GM19395 (cell line): ENCODE measurements around the gene SLC25A23.
A peak's percentile ranks its signal among the peaks of the same experiment; 100 is the strongest.

Source experiments
- ATAC-seq: cut with Tn5 transposase; IDR thresholded peaks from one replicate; pipeline ENCODE4 v1.9.1; 2021; ENCODE audit warnings: mild to moderate bottlenecking, moderate library complexity; ENCODE audit not compliant: unreplicated experiment

The SLC25A23 gene

DNA sequence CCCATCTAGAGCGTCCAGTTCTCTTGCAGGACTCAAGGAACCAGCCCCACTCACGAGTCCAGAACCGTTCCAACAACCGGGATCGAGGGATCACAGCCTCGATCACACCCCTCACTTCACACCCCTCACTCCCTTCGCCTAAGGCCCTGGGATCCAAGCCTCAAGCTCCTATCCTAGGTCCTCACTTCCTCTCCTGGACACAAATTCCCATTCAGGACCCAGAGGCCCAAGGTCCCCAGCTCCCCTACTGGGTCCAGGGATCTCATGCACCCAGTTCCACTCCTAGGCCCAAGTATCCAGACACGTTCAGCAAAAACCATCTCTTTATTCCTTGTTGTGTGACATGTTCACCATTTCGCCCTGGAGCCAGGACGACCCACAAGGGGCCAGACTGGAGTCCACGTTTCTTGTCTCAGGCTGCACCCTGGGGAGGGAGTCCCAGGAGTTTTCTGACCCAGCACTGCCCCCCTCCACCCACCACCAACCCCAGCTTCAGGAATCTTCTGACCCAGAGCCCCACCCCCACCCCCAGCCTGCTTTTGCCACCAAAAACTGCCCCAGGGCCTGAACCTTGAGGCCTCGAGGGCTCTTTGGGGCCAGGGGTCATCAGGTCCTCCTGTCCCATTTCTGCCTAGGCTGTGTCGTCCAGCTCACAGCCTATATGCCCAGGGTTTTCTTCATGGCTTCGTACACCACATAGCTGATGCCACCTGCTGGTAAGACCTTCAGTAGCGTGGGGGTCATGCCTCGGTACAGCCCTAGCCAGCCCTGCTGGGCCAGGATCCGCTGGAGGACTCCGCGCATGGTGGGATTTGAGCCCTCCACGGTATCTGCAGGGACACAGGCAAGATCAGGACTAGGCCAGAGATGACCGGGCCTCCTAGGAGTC is 33.6 kb downstream of the SLC25A23 start:
- ATAC-seq, result no peak

DNA sequence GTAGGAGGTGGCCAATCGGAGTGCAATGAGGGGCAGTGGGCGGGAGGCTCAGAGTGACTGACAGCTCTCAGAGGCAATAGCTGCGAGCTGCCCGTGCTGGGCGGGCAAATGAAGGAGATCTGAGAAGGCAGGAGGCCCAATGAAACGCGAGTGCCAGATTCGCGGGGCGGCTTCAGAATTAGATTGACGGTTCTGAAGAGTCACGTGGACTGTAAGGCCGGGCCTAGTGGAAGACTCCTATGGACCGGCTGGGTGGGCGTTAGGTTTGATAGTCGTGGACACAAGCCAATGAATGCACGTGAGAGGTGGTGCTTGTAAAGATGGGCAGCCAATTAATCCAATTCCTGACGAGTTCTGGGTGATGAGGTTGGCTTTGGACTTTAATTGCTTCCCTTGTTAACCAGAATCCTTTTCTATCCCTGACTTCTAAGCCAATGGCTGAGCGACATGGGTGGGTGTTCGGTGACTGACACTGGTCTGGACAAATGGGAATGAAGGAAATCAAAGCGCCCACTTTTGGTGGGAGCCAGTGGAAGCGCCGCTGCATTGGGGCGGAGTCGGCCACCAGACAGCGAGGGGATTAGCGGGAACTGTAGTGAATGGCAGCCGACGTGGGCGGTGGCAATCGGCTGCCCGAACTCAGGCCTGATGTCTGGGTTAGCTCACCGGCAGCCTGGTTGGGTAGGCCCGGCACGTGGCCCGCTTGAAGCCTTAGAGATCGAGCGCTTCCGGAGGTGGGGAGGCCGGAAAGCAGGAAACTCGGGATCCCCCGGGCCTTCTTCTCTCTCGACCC is 34.5 kb downstream of the SLC25A23 start:
- ATAC-seq, result peak; percentile 91

DNA sequence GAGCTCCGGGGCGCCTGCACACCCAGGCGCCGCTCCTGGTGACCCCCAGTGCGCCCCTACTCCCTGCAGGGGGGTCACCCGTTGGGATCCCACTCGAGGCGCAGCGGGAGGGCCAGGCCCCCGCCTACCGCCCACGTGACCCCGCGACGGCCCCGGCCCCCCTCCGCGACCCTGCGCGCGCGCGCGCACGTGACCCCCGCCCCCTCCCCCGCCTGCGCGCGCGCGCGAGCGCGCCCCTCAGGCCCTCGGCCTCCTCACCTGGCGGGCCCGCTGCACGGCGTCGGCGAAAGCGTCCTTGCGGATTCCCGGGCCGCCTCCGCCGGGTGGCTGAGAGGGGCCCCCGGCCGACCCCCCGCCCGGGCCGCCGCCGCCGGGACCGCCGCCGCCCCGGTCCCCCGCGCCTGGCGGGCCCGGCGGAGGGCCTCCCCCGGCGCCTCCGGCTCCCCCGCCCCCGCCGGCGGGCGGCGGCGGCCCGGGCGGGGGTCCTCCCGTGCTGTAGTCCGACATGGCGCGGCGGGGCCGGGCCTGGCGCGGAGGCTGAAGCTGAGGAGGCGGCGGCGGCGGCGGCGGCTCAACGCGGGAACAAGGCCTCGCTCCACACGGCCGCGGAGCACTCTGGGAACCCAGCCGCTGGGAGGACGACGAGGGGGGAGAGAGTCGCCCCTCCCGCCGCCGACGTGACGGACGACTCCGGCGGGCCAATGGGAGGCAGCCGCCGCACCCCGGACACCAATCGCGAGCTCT is 35.2 kb downstream of the SLC25A23 start, which contains the start of gene KHSRP:
KHSRP (minus strand) TSS at position 617 of the 744 bp plus-strand sequence; CDS start at position 507, 110 bp downstream.
- no peak for ATAC-seq

DNA sequence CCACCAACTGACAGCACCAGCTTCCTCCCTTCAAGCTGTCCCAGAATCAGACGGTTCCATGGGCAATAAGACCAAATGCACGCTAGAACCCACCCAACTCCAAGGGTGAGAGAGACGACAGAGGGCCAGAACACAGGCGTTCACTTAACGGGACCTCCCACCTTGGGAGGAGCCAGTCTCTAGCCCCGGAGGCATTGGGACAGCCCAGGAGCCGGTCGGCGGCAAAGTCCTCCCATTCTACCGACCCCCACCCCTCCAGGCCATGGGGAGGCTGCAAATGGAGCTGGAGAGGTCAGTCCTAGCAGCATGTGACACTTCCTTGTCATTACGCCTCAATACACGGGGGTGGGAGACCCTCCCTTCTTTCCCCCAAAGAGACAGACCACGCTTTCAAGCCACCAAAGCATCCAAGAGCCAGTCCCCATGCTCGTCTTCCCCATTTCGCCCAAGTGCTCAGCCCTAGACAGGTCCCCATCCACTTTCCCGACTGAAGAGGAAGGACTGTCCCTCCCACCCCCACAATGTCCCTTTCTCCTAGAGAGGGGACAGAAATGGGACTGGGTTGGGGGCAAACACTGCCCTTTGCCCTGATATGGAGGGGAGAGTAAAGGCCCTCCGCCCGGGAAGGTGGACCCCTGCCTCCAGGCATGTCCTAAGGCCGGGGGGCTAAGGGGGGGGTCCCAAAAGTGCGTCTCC is 35.9 kb downstream of the SLC25A23 start:
- no peak for ATAC-seq

DNA sequence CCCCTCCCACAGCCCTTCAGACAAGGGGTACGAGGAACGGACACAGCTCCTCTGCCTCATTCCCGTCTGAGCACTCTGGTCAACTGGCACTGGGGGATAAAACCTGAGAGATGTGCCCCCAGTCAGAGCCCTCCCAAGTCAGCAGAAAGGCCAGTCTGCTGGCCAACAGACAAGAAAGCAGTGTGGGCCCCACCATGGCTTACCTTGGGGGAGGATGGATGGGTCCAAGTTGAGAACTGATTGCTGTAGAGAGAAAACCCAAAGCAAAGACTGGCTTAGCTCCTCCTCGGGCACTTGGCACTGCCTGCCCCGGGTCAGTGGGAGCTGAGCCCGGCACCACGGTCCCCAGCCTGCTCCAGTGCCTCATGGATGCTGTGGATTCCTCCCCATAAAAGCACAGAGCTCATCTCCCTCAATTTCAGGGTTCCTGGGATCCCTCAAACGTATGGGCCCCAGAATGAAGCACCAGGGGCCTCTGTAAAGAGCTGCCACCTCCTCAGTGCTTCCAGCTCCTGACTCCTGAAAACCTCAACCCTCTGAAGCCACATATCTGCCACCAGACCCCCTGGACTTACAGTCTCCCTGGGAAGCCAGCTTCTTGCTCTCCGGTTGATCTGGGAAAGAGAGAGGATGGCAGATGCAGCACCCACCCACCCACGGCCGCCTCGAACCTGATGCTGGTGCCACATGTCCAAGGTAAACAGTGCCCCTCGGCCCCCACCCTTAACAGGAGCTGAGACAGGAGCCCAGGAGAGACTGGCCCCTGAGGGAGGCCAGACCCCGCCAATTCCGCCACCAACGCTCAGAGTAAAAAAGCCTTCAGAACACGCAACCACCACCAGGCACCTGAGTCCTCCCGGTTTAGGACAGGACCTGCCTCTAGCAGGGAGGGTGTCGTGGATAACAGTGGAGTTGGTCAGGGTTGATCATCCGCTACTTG is 38.2 kb downstream of the SLC25A23 start:
- no peak for ATAC-seq

DNA sequence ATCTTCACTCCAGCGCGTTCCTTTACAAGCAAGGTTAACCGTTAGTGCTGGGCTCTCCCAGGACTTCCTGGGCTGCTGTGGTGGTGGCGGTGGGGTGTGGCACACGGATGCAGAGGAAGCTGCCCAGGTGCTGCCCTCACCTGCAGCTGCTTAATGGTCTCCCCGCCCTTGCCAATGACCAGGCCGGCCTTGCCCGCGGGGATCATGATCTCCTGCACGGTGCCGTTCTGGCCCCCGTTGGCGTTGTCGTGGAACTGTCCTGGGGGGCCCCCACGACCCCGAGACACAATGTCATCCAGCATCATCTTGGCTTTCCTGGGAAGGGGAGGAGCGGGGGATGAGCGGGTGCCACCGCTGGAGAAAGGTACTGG is 41.0 kb downstream of the SLC25A23 start:
- no peak for ATAC-seq

DNA sequence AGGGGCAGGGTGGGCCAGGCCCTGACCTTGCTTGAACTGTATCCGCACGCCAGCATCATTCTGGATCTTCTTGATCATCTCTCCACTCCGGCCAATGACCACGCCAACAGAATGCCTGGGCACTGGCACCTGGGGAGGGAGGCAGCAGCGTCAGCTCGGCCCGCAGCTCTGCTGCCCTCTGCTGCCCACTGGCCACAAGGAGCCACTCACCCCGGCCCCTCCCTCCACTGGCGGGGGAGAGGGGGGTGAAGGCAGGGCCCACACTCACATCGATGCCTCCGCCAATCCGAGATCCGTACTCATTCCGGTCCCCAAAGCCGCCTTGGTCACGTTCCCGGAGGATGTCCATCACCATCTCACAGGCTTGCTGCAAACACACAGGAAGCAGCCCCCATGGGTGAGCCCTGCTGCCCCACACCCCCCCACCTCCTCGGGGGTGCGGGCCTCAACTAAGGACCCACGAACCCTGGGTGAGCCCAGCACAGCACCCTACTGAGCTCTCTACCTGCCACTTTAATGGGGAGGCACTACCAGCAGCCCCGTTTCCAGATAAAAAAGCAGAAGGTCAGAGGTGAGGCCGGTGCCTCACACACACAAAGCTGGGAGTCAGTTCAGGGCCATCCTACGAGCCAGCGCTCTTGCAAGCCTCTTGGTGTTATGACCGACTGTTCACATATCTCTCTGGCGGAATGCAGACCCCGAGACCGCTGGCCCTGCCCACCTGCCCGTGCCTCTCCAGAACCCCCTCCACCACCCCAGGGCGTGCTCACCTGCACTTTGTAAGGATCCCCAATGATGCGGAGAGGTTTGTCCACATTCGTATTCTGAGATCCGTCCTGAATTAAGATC is 41.7 kb downstream of the SLC25A23 start:
- ATAC-seq, result no peak

DNA sequence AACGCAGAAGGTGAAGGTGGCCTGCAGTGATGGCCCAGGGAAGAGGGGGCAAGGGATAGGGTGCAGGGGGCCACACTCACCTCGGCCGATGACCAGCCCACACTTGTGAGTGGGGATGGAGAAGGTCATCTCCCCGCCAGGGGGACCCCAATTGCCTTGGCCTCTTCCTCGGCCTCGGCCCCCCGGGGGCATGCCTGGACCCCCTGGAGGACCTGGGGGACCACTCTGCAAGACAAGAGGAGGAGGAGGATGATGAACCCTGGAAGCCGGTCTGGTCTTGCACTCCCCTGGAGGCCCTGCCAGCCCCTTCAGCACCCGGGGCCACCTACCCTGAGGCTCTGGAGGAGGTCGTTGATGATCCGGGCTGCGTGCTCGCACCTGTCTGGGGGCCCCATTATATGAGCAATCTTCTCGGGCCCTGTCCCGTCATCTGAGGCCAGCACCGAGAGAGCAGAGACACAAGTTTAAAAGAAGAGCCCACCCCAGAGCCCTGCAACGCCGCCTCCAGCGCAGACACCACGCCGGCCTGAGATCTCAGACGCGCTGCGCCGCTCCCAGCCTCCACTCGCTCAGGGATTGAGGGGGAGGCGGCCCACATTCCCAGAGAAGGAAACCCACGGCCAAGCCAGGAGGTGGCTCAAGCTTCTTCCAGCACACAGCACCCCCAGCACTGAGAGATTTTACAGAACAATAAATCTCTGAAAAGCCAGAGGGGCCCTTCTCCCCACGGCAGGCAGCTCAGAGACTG is 42.8 kb downstream of the SLC25A23 start:
- ATAC-seq, result no peak

DNA sequence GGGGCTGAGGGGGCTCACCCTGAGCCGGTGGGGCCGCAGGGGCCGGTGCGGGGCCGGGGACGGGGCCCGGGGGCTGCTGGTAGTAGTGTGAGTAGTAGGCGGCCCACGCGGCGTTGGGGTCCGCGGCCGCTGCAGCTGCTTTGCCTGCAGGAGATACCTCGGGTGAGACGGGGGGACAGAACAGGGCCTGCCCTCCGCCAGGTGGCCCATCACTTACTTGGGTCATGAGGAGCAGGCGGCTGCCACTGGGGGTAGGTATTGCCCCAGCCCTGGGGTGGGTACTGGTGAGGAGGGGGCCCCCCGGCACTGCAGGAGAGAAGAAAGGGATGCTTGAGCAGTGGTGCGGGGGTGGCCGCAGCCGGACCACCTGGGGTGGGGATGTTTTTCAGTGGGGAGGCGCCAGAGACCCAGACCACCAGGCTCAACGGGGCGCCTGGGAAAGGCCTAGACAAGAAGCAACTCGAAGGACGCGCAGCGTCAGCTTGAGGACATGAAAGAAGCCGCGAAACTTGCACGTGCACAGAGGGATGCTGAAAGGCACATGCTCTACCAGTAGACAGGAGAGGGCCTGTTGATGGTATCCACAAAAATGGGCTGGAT is 43.9 kb downstream of the SLC25A23 start:
- no peak for ATAC-seq

DNA sequence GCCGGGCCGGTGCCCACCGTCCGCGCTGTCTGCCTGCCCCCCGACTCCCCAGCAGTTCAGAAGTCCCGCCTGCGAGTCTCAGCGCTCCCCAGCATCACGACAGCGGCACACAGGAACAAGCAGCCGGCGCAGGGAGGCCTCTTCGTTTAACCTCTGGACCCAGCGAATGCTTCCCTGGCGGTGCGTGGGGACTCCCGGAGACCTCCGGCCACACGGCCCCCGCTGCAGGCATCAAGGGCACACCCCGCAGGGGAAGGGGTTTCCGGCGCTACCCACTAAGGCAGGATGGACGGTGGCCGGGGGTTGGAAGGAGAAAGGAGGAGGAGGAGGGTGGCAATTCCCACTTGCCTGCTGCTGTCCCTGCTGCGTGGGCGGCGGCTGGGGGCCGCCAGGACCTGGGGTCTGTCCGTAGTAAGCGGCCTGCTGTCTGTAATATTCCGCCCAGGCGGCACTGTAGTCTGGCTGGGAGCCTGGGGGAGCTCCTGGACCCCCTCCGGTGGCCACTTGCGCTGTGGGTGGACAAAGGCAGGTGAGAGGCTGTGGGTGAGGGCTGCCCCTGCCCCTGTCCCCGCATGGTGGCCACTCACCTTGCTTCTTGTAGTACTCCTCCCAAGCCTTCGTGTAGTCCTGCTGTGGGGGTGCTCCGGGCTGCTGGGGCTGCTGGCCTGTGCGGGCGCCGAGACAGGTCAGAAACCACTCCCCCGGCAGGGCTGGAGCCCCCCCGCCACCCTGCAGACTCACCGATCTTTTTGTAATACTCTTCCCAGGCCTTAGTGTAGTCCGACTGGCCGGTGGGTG is 44.6 kb downstream of the SLC25A23 start:
- ATAC-seq, result no peak

DNA sequence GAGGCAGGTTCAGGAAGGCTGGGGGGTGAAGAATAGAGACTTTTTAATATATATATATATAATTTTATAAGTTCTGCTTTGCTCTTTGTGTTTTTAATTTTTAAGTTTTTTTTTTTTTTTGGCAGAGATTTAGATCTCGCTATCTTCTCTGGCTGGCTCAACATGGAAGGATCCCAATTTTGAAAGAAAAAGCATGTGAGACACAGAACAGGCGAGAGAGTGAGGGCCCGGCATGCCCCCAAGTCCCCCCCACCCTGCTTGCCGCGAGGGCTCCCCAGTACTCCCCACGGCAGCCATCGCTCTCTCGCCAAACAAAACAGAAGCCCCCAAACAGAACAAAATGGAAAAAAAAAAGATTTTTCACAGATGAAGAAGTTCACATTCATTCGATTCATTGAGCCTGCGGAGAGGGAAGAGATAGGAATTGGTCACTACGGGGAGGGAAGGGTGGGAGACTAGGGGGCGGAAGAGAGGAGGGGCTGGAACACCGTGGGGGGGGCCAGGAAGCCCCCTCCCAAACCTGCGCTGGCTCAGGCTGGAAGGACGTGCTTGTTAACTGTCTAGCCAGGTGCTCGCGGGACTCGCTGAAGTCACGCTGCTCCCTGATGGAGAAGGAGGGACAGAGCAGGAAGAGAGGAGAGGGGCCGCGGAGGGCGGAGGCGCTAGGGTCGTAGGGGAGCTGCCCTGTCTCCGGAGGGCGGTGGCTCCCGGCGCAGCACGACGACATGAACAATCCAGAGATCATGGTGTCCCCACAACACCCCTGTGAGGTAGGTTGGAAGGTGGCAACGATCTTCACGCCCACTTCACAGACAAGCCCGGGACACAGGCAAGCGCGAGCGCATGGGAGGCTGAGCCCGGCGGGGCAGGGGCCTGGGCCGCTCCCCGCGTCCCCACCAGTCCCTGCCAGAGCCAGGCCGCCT is 45.6 kb downstream of the SLC25A23 start:
- ATAC-seq, result no peak

DNA sequence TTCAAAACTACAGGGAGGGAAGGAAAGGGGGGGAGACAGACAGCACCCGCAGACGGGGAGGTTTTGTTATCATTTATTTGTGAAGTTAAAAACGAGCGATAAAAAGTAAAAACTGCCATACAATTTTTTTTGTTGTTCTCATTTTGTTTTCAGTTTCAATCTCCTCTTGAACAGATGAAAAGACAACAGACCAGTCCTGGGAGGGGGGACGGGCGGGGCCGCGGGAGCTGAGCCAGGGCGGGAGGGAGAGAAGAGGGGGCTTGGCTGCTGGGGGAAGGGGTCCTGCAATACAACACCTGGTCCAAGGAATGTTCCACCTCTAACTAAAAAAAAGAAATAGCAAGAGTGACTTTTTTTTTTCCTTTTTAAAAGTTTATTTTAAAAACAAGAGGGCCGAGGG is 46.3 kb downstream of the SLC25A23 start:
- no peak for ATAC-seq

DNA sequence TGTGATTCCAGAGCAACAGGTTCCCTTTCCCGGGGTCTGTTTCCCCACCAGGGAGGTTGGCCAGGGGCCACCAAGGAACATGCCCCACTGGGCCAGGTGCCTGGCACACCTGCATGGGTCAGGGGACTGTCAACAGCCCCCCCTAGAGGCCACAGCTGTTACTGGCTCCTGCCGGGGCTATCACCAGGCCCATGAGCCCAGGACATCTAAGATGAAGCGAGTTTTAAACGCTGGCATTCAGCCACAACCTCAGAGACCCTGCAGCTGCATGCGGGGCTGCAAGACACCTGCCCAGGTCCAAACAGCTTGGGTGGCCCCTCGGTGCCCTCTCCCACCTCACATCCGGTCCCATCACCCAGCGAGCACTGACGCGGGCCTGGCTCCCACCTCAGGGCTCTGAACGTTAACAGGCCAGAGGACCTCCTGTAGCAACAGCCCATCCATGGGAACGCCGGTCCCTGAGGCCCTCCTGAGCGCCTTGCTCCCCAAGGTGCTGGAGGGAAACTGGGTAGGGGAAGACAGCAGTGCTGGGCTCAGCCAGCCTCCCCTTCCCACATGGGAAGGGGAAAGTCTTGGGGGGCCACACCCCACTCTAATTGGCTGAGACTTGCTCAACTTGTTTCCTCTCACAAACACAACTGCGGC is 47.0 kb downstream of the SLC25A23 start:
- ATAC-seq, result no peak

DNA sequence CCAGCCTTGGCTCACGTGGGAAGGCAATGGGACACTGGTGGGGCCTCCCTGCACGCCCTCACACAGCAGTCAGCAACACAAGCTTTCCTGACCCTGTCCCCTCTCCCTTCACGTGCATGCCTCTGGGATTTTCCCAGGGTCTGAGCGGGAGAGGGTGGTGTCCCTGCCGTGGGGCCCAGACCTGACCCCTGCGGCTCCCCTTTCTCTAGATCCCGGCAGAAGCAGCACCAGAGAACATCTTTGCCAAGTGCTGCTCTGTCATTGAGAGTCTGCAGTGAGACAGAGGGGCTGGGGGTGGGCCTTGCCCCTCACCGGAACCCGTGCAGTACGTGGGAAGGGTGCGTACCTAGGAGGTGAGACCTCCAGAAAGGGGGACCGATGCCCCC is 47.5 kb downstream of the SLC25A23 start:
- ATAC-seq, result no peak

DNA sequence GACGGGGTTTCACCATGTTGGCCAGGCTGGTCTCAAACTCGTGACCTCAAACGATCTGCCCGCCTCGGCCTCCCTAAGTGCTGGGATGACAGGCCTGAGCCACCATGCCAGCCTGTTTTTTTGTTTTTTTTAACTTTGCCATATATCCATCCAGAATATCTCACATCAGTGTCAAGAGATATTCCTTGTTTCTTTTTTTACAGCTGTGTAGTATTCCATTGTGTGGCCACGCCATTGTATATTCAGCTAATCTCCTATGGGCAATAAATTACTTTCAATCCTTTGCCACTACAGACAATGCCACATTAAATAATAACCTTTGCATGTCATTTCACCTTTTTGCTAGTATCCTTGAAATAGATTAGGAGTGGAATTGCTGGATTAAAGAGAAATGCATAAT is 50.2 kb downstream of the SLC25A23 start:
- no peak for ATAC-seq
